NCI-H345 treated with DMSO at 0.1 percent for 48 hours (cell line): Measurements from ENCODE around the gene GRK1.
A peak's percentile ranks its signal among the peaks of the same experiment; 100 is the strongest.
"Not testable (repeated sequence)": the region's sequence is repeated elsewhere in the genome, so short reads cannot be mapped to it uniquely, and the experiment has no call there.

Experiments
- DNase-seq: peaks from one replicate; lab custom pipeline; 2025; ENCODE audit not compliant: unreplicated experiment; lab: John Stamatoyannopoulos, UW

GRK1 gene

DNA sequence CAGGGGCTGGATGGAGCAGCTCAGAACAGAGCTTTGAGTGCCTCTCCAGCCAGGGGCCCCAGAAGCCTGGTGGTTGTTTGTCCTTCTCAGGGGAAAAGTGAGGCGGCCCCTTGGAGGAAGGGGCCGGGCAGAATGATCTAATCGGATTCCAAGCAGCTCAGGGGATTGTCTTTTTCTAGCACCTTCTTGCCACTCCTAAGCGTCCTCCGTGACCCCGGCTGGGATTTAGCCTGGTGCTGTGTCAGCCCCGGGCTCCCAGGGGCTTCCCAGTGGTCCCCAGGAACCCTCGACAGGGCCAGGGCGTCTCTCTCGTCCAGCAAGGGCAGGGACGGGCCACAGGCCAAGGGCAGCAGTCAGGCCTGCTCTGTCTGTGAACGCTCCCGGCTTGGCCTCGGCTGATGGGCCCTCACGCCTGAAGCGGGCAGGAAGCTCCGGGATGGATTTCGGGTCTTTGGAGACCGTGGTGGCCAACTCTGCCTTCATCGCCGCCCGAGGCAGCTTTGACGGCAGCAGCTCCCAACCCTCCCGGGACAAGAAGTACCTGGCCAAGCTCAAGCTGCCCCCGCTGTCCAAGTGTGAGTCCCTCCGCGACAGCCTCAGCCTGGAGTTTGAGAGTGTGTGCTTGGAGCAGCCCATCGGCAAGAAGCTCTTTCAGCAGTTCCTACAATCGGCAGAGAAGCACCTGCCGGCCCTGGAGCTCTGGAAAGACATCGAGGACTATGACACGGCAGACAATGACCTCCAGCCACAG, at the start of gene GRK1:
TSS of gene GRK1 (plus strand) at position 269 of the 751 bp plus-strand sequence. CDS start at position 437, 168 bp downstream.
- DNase-seq = no peak

DNA sequence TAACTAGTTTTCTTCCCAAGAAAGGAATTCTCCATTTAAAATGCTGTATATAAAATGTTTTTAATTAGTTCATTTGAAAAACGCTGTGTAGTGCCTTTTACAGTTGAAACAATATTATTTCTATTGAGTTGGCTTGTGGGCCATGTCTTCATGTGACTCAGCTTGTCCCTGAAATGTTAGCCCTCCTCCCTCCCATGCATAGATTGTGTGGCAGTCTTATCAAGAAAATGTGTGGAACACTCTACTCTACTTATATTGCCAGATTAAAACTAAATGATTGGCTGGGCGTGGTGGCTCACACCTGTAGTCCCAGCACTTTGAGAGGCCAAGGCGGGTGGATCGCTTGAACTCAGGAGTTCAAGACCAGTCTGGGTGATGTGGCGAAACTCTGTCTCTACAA, 49.1 kb upstream of the GRK1 start:
- no peak for DNase-seq

DNA sequence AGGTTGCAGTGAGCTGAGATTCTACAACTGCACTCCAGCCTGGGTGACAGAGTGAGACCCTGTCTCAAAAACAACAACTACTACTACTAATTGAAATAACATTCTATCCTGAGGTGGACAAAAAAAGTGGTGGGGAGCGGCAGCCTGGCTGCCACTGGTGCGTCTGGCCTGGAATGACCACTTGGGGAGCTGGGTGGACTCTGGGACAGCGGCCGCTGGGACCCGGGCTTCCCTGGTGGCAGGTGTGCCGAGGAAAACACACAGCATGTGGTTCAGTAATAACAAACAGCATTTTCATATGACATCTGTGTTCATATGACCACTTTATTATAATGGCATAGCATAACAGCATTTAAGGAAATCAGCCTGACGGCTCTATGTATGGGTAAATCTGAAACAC, 48.6 kb upstream of the GRK1 start:
- DNase-seq = no peak

DNA sequence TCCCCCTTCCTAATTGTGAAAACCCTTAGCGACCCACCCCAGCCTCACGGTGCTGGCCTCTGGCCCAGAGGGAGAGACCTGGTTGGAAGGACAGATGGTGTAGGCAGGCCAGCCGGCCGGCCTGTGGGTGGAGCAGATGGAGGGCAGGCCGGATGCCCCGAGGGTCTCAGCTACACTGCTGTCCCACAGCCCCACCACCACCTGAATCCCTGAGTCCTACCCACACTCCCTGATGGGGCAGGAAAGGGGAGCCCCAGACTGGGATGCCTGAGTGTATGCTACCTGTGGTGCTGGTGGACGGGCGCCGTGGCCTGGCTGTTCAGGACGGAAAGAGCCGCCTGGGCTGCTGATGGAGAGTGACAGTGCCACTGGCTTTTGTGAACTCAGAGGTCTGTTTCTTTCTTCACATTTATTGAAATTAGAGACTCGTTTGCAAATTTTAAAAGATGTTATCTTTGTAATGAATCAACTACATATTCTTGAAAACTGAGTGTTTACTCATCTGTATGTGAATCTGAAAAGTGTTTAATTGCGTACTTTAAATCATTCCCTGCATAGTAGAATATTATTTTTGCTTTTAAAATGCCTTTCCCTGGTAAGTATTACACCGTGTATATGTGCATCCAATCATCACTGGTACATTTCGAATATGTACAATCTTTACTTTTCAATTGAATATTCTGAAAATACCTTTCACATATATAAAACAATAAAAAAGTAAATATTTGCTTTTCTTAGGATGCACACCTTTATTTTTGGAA, 46.8 kb upstream of the GRK1 start:
- no peak for DNase-seq

DNA sequence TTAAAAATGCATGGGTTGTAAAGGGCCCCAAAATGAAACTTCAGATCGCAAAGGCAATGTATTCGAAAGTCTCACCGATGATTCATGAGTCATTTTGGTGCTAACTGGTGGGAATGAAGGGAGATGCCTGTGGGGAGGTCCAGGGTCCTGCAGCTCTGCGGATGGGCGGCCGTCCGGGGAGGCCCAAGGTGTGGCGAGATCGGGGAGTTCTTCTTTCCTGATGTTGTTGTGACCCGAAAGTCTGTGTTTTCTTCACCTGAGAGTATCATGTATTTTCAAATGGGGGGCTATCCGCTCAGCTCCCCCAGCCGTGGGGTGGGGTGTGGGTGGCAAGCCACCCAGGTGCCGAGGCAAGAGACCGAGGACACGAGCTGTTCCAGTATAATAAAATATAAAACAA, 46.0 kb upstream of the GRK1 start:
- DNase-seq = no peak

DNA sequence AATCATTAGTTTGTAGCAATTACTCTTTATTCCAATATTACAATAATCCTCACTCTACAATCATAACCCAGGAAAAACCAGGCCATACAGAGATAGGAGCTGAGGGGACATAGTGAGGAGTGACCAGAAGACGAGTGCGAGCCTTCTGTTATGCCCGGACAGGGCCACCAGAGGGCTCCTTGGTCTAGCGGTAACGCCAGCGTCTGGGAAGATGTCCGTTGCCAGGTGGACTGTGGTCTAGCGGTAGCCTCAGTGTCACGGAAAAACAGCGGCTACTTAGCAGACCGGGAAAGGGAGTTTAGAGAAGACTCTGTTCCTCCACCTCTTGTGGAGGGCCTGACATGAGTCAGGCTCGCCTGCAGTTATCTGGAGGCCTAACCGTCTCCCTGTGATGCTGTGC, 45.5 kb upstream of the GRK1 start:
- DNase-seq = not testable (repeated sequence)

DNA sequence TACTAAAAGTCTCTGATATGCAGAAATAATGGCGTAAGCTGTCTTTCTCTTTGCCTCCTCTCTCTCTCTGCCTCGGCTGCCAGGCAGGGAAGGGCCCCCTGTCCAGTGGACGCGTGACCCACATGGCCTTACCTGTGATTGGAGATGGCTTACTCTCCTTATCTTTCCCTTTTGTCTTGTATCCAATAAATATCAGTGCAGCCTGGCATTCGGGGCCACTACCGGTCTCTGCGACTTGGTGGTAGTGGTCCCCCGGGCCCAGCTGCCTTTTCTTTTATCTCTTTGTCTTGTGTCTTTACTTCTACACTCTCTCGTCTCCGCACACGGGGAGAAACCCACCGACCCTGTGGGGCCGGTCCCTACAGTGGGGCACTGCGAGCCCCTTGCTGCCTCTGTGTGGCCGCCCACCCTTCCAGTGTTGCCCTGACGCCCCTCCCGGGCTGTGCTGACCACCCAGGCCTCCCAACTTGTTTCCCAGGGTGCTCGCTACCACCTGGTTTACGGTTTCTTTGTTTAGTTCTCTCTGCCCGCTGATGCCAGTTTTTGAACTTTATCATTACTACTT, 45.0 kb upstream of the GRK1 start:
- DNase-seq = not testable (repeated sequence)

DNA sequence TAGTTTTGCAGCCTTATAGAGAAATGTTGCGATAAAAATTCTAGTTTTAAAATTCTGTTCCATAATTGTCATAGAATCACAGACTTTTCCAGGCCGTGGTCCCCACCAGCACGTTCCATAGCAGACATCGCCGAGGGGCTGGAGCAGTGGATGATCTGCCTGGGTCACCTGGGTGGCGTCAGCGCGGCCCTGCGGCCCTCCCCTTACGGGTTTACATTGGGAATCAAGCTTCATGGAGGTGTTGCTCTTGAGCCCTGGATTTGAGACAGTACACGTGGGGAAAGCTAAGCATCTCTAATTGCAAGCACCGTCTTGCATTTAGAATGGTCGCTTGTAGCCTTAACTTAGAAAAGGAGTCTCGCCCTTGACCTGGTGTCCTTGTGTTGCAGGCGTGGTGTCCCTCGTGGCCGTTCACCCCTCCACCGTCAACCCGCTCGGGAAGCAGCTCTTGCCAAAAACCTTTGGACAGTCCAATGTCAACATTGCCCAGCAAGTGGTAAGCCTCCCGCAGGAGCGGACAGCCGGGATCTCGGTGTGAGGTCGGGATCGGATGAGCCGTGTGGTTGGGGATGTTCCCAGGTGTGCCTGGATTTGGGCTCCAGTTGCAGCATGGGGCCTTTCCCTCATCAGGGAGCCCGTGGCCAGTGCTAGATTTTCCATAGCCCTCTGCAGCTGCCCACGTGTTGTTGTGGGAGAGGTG, 44.1 kb upstream of the GRK1 start:
- DNase-seq = no peak

DNA sequence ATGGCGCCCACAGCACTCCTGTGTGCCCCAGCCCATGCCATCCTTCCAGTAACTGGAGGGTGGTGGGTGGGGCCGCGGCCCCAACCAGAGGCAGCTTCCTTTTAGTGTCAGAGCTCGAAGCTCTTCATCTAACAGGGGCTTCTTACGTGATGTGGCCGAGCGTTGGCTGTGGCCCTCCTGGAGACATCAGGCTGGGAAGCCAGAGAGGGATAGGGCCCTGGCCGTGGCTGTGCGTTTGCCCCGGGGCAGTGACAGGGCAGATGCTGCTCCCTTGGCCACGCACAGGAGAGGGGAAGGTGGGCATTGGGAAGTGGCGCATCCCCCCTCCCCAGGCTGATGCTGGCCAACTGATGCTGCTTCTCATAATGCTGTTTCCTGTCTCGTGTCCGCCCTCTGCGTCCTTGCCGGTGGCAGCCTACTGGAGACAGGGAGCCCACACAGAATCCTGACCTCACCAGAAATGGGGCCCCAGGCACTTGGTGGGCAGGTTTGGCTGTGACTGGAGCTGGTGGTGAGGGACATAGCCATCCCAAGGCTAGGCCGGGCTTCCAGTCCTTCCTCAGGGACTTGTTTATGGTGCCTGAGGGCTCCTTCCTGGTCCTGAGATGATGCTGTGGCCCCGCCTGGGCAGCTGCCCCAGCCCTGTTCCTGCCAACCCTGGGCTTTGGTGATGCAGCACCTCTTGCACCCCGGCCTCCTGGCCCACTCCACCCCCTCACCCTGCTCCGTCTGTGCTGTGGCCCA, 43.4 kb upstream of the GRK1 start:
- DNase-seq = no peak

DNA sequence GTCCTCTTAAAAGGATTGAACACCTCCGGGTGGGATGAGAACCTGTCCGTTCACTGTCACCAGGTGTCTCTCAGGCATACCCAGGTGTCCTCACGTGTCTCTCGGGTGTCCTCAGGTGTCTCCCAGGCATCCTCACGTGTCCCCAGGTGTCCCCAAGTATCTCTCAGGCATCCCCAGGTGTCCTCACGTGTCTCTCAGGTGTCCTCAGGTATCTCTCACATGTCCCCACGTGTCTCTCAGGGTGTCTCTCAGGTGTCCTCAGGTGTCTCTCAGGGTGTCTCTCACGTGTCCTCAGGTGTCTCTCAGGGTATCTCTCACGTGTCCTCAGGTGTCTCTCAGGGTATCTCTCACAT, 42.8 kb upstream of the GRK1 start:
- DNase-seq = no peak

DNA sequence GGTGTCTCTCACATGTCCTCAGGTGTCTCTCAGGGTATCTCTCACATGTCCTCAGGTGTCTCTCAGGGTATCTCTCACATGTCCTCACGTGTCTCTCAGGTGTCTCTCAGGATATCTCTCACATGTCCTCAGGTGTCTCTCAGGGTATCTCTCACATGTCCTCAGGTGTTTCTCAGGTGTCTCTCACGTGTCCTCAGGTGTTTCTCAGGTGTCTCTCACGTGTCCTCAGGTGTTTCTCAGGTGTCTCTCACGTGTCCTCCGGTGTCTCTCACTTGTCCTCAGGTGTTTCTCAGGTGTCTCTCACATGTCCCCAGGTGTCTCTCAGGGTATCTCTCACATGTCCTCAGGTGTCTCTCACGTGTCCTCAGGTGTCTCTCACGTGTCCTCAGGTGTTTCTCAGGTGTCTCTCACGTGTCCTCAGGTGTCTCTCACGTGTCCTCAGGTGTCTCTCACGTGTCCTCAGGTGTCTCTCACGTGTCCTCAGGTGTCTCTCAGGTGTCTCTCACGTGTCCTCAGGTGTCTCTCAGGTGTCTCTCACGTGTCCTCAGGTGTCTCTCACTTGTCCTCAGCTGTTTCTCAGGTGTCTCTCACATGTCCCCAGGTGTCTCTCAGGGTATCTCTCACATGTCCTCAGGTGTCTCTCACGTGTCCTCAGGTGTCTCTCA, 42.2 kb upstream of the GRK1 start:
- DNase-seq = not testable (repeated sequence)

DNA sequence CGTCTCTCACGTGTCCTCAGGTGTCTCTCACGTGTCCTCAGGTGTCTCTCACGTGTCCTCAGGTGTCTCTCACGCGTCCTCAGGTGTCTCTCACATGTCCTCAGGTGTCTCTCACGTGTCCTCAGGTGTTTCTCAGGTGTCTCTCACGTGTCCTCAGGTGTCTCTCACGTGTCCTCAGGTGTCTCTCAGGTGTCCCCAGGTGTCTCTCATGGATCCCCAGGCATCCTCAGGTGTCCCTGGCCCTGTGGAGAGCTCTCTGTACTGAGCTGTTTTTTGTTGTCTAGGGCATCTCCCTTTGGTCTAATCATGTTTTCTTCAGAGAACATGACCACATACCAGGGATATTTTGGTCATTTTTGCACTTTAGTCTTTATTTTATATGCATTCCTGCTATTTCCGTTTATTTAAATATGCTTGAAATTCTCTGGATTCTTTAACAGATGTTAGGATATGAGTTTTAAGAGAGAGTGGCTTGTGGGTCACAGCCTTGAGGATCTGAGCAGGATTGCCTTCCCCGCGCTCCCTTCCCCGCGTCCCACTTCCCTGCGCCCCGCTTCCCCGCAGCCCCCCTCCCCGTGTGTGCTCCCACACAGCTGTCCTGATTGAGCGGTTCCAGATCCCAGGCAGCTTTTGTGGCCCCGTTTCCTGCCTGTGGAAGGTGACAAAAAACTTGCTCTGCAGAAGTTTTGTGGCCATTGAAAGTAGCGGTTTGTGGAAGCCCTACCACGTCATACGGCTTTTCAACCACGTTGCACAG, 40.9 kb upstream of the GRK1 start:
- DNase-seq = no peak

DNA sequence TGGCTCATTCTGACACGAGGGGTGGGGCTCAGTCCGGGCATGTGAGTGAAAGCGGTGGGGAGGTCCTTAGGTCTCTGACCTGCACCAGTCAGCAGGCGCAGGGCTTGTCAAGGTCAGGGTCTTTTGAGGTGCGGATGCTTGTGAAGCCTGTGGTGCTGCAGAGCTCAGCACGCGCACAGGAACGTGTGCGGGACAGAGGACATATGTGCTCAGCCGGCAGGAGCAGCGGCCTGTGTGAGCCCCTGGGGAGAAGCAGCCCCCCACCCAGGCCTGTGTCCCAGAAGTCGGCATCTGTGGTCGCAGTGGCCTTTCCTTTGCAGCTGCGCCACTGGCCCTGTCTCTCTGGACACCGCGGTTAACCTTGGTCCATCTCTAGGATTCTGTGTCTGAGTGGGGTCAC, 39.9 kb upstream of the GRK1 start:
- no peak for DNase-seq

DNA sequence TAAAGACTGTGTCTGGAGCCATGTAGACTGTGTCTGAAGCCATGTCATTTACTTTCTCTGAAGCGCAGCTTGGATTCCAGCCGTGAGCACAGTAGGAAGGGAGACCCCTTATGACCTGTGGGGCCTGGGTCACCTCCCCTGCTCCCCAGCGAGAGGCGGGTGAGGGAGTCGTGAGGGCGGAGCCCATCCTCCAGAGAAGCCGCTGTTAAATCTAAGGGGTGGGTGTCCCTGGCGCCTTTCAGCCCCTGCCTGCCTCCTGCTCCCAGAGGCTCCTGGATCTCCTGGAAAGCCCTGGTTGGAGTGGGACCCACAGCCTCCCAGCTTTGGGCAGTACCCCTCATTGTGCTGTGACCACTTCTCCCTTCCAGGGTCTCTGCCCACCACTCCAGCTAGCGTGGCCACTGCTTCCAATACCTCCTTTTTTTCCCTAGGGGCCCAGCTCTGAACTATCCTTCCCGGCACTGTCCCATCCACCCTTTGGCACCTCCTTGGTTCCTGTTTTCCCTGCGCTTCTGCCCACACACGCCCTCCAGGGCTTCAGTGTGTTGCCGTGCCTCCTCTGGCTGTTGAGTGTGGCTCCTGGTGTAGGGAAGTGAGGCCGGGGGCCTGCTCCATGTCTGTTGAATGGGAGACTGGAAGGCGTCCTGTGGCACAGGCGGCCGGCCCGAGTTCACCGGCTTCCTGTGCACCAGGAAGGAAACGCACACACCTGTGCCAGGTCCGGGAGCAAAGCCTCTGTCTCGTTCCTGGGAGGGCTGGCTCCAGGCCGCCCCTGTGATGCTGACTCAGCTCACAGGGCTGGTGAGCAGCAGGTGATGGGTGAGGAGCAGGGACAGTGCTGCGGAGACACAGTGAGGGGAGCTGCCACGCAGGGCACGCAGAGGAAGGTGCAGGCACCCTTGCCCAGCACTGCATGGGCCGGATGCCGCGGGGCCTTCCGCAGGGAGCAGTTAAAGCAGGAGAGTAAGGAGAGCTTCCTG, 38.4 kb upstream of the GRK1 start:
- no peak for DNase-seq

DNA sequence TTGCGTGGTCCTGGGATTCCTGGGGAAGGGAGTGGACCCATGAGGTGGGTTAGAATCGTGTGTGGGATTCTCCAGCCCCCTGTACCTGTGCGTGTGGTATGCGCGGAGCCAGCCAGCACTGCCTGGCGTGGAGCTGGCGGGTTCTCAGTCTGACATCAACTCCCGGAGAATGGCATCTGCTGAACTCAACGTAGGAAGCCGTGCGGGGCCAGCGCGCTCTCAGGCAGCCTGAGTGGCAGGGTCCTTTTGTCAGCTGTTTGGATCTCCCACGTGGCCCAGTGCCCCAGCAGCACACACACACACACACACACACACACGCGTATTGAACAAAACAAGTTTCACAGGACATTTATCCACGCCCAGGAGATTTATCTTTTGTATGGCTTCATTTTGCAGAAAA, 37.2 kb upstream of the GRK1 start:
- DNase-seq = peak; percentile 84

DNA sequence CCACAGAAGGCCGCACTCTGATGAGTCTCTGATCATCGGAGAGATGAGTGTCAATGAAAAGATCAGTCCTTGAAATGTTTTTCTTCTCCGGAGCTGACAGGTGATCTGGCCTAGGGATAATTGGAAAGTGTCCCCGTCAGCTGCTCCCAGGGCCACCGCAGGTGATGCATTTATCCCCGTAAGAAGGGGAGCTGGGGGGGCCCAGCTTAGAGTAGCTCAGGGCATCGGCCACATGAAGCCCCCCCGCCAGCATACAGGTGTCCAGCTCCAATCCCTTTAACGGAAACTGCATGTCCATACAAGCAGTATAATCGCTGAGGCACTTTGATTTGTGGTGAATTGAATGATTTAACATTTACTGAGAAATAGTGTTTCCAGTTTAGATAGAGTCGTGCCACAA, 36.7 kb upstream of the GRK1 start:
- DNase-seq = peak; percentile 84

DNA sequence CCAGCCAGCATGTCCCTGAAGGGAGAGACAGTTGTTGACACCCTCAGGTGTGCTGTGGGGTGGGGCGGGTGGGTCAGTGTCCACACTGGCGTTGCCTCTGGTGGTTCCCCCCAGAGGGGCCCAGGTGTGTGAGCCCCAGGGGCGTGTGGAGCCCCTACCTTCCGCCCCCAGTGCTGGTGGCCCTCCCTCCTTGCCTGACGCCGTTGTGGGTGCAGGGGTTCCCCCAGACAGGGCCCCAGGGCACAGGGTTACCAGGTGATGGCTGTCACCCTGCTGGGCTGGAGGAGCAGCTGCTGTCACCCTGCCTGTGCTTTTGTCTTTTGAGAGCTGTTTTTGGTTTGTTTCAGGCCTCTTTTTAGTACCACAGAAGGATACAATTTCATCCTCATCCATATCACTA, 36.2 kb upstream of the GRK1 start:
- DNase-seq = peak; percentile 80

DNA sequence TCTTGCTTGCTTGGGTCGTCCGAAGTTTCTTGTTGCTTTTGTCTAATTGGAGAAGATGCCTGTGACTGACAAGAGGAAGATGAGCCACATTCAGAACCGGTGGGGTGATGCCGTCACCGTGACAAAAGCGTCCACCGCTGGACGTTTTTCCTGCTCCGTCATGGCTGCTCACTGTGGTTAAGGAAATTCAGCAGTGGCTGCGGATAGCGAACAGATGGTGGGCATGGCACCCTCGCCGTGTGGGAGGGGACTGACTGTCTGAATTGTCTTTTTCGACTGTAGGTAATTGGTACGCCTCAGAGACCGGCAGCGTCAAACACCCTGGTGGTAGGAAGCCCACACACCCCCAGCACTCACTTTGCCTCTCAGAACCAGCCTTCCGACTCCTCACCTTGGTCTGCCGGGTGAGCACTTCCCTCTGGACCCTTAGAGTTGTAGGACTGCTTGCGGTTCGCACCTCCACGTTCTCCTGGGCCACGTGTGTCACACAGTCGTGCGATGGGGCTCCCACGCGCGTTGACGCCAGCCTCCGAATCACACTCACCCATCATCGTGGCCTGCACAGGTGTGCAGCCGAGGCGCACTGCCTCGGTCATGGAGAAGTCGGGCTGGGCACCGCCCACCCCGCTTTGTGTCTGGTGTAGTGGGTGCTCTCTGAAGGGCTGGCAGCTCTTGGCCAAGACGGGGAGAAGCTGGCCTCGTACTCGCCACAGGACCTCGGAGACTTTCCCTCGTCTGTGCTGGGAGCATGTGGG, 35.5 kb upstream of the GRK1 start:
- peak; percentile 80 for DNase-seq
